GM12878 (cell line): ENCODE data around the gene DYSF.

Experiments
- CBX5 ChIP-seq: sonication (generic); IDR thresholded peaks from 2 replicates; pipeline ENCODE4 v1.6.1; 2016; ENCODE audit warnings: low read depth, moderate library complexity, mild to moderate bottlenecking, inconsistent platforms
- CHD1 ChIP-seq: IDR thresholded peaks from 2 replicates; pipeline ENCODE4 v1.6.1; 2012; ENCODE audit warnings: low read depth, low read length, improper control_type of control experiment
- CHD2 ChIP-seq: IDR thresholded peaks from 2 replicates; pipeline ENCODE4 v1.6.1; 2011; ENCODE audit warnings: low read depth, low read length, improper control_type of control experiment, borderline replicate concordance
- ELK1 ChIP-seq: IDR thresholded peaks from 2 replicates; pipeline ENCODE4 v1.6.1; 2012; ENCODE audit warnings: low read depth, low read length, improper control_type of control experiment
- EZH2 ChIP-seq: IDR thresholded peaks from 2 replicates; pipeline ENCODE4 v1.6.1; 2012; ENCODE audit warnings: low read depth, mild to moderate bottlenecking, control low read depth, inconsistent platforms, low read length, borderline replicate concordance; ENCODE audit not compliant: control insufficient read depth
- HDAC2 ChIP-seq: fragments of 200-600 bp; sonication (generic); IDR thresholded peaks from 2 replicates; pipeline ENCODE4 v1.6.1; 2017
- MTA3 ChIP-seq: IDR thresholded peaks from 2 replicates; pipeline ENCODE4 v1.6.1; 2012; ENCODE audit warnings: low read length, inconsistent platforms, borderline replicate concordance
- MXI1 ChIP-seq: fragments of 150-350 bp; IDR thresholded peaks from 2 replicates; pipeline ENCODE4 v1.6.1; 2011; ENCODE audit warnings: low read depth, mild to moderate bottlenecking, inconsistent platforms, low read length, improper control_type of control experiment
- RAD51 ChIP-seq: fragments of 450-650 bp; IDR thresholded peaks from 2 replicates; pipeline ENCODE4 v1.6.1; 2016; ENCODE audit warnings: moderate library complexity, mild to moderate bottlenecking, inconsistent platforms
- RFX5 ChIP-seq: IDR thresholded peaks from 2 replicates; pipeline ENCODE4 v1.6.1; 2011; ENCODE audit warnings: low read depth, low read length, improper control_type of control experiment
- YY1 ChIP-seq: IDR thresholded peaks from 2 replicates; pipeline ENCODE4 v1.6.1; 2011; ENCODE audit warnings: low read depth, mild to moderate bottlenecking, low read length
- TF ChIP-seq, protein P1 (sequence below), 3 experiments: IDR thresholded peaks in 2 of 3; conservative IDR thresholded peaks in 1 of 3; 2 replicates each; pipeline ENCODE4 v1.5.1; 2011; ENCODE audit warnings: low read depth in 3 of 3, low read length in 3 of 3, mild to moderate bottlenecking in 3 of 3, control low read depth in 2 of 3, moderate library complexity in 2 of 3, inconsistent platforms in 1 of 3, mixed read lengths in 1 of 3; ENCODE audit not compliant: control insufficient read depth in 2 of 3, insufficient read depth in 1 of 3; ENCODE audit errors: extremely low read depth in 1 of 3
- TF ChIP-seq, protein P2 (sequence below): fragments of 150-350 bp; IDR thresholded peaks from 2 replicates; pipeline ENCODE4 v1.6.1; 2016; ENCODE audit warnings: low read depth, low read length

GRCh38 chr2:71566372-71566771 is 113.0 kb downstream of the DYSF start:
- TF ChIP-seq EZH2 = no peak
- no peak for TF ChIP-seq YY1
- no peak for TF ChIP-seq CHD1
- TF ChIP-seq, protein P1, sequence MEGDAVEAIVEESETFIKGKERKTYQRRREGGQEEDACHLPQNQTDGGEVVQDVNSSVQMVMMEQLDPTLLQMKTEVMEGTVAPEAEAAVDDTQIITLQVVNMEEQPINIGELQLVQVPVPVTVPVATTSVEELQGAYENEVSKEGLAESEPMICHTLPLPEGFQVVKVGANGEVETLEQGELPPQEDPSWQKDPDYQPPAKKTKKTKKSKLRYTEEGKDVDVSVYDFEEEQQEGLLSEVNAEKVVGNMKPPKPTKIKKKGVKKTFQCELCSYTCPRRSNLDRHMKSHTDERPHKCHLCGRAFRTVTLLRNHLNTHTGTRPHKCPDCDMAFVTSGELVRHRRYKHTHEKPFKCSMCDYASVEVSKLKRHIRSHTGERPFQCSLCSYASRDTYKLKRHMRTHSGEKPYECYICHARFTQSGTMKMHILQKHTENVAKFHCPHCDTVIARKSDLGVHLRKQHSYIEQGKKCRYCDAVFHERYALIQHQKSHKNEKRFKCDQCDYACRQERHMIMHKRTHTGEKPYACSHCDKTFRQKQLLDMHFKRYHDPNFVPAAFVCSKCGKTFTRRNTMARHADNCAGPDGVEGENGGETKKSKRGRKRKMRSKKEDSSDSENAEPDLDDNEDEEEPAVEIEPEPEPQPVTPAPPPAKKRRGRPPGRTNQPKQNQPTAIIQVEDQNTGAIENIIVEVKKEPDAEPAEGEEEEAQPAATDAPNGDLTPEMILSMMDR (IDR thresholded peaks at IDR 0.05 in 2 of 3, conservative IDR thresholded peaks at IDR 0.05 in 1 of 3; ENCODE audit: control insufficient read depth in 2 of 3, extremely low read depth in 1 of 3, insufficient read depth in 1 of 3, low read depth in 3 of 3, low read length in 3 of 3) = no peak
- TF ChIP-seq, protein P2, sequence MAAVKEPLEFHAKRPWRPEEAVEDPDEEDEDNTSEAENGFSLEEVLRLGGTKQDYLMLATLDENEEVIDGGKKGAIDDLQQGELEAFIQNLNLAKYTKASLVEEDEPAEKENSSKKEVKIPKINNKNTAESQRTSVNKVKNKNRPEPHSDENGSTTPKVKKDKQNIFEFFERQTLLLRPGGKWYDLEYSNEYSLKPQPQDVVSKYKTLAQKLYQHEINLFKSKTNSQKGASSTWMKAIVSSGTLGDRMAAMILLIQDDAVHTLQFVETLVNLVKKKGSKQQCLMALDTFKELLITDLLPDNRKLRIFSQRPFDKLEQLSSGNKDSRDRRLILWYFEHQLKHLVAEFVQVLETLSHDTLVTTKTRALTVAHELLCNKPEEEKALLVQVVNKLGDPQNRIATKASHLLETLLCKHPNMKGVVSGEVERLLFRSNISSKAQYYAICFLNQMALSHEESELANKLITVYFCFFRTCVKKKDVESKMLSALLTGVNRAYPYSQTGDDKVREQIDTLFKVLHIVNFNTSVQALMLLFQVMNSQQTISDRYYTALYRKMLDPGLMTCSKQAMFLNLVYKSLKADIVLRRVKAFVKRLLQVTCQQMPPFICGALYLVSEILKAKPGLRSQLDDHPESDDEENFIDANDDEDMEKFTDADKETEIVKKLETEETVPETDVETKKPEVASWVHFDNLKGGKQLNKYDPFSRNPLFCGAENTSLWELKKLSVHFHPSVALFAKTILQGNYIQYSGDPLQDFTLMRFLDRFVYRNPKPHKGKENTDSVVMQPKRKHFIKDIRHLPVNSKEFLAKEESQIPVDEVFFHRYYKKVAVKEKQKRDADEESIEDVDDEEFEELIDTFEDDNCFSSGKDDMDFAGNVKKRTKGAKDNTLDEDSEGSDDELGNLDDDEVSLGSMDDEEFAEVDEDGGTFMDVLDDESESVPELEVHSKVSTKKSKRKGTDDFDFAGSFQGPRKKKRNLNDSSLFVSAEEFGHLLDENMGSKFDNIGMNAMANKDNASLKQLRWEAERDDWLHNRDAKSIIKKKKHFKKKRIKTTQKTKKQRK = no peak
- no peak for TF ChIP-seq MXI1
- no peak for TF ChIP-seq RFX5
- TF ChIP-seq ELK1 = no peak
- TF ChIP-seq CBX5 = no peak
- no peak for TF ChIP-seq RAD51
- TF ChIP-seq CHD2 = no peak
- no peak for TF ChIP-seq MTA3
- no peak for TF ChIP-seq HDAC2
